Measurements from ENCODE around the gene CALHM5.

The CALHM5 gene

GRCh38 chr6:116530436-116530835 is 19.0 kb downstream of the CALHM5 start:
- ChIA-PET POLR2A (interaction anchor here (0.8 to 1.2 kb wide), 4 partner anchors 19 to 251 kb away, joined by 3 to 8 read pairs (median 5); partner anchors contain the start of genes CALHM5, RWDD1 and TSPYL1), CTCF (interaction anchor here (0.6 to 1.6 kb wide), 14 partner anchors 10 to 262 kb away, joined by 3 to 20 read pairs (median 3); partner anchors contain the start of gene CALHM5)
- Histone ChIP-seq H3K27ac (ENCODE audit: extremely low read depth, low read depth, low read length) (peak overlapping the region; percentile 16; the same call in 1 of the 2 replicates), H3K4me3 (ENCODE audit: low read depth, low read length) (no peak overlapping the region), H3K4me1 (ENCODE audit: control insufficient read depth, insufficient read depth, low read length) (peaks cover 40% of the 10 kb centered on the region), H3K36me3 (ENCODE audit: control insufficient read depth in 2 of 2, insufficient read depth in 1 of 2, low read length in 2 of 2) (no peaks in the 10 kb centered on the region), H3K9me3 (ENCODE audit: control insufficient read depth, insufficient read depth, low read depth, low read length) (no peaks in the 10 kb centered on the region)
- TF ChIP-seq ATF2 (tag by site-specific recombination; IDR thresholded peaks at IDR 0.05; ENCODE audit: low read depth) (0 out of 2 replicates have a peak, but pooled peaks have one; percentile 32), HOXA7 (CRISPR knock-in tag; IDR thresholded peaks at IDR 0.05; ENCODE audit: borderline replicate concordance) (no peak), KLF7 (tag by site-specific recombination; IDR thresholded peaks at IDR 0.05; ENCODE audit: borderline replicate concordance) (no peak), ZNF580 (tag by site-specific recombination; IDR thresholded peaks at IDR 0.05) (peak; percentile 17; the same call in 1 of the 2 replicates), ZNF155 (tag by site-specific recombination; IDR thresholded peaks at IDR 0.05) (no peak), ZNF596 (tag by site-specific recombination; IDR thresholded peaks at IDR 0.05) (0 out of 2 replicates have a peak, but pooled peaks have one; percentile 33), KLF8 (tag by site-specific recombination; IDR thresholded peaks at IDR 0.05) (no peak; the same call in 1 of the 2 replicates), FEZF1 (tag by site-specific recombination; IDR thresholded peaks at IDR 0.05) (peak; percentile 85), TRIM28 (IDR thresholded peaks at IDR 0.05; ENCODE audit: borderline replicate concordance, low read length) (peak; percentile 90; the same call in 1 of the 2 replicates), ZNF777 (tag by site-specific recombination; IDR thresholded peaks at IDR 0.05; ENCODE audit: borderline replicate concordance) (no peak), ZNF629 (tag by site-specific recombination; IDR thresholded peaks at IDR 0.05) (peak; percentile 77), ZNF16 (tag by site-specific recombination; IDR thresholded peaks at IDR 0.05; ENCODE audit: low read depth) (no peak), SP7 (tag by site-specific recombination; IDR thresholded peaks at IDR 0.05) (peak; percentile 38; the same call in 1 of the 2 replicates), ZNF398 (tag by site-specific recombination; IDR thresholded peaks at IDR 0.05) (no peak), MYNN (tag by site-specific recombination; IDR thresholded peaks at IDR 0.05; ENCODE audit: borderline replicate concordance) (peak; percentile 70; the same call in 1 of the 2 replicates), ZNF140 (tag by site-specific recombination; IDR thresholded peaks at IDR 0.05) (no peak), OVOL3 (tag by site-specific recombination; IDR thresholded peaks at IDR 0.05) (peak; percentile 72), ZNF2 (tag by site-specific recombination; IDR thresholded peaks at IDR 0.05) (no peak), ZSCAN30 (tag by site-specific recombination; IDR thresholded peaks at IDR 0.05) (peak; percentile 55; the same call in 1 of the 2 replicates), ZXDB (tag by site-specific recombination; IDR thresholded peaks at IDR 0.05) (peak; percentile 63), ZFP41 (tag by site-specific recombination; IDR thresholded peaks at IDR 0.05; ENCODE audit: borderline replicate concordance) (no peak), ZNF639 (tag by site-specific recombination; IDR thresholded peaks at IDR 0.05) (no peak; the same call in 1 of the 2 replicates), ZNF404 (tag by site-specific recombination; IDR thresholded peaks at IDR 0.05) (no peak), ZBTB44 (tag by site-specific recombination; IDR thresholded peaks at IDR 0.05) (peak; percentile 92), ZBTB21 (tag by site-specific recombination; IDR thresholded peaks at IDR 0.05) (no peak), BCL11A (tag by site-specific recombination; IDR thresholded peaks at IDR 0.05; ENCODE audit: low read depth) (peak; percentile 59; the same call in 1 of the 2 replicates), PRDM4 (tag by site-specific recombination; IDR thresholded peaks at IDR 0.05) (peak; percentile 24; the same call in 1 of the 2 replicates), ZNF645 (tag by site-specific recombination; IDR thresholded peaks at IDR 0.05) (no peak)
